Right lobe of liver (tissue), 6 donors: ENCODE data around the gene TECPR2. TPM values are rescaled to one million over a fixed set of nuclear protein-coding genes. Genes with fewer than 3 reads are reported as not detected.

Source experiments
- ATAC-seq, 4 donors: fragments of 200-7000 bp; cut with Tn5 transposase; one replicate each; pipeline ENCODE4 v1.9.1; 2020; ENCODE audit warnings: mild to moderate bottlenecking in 4 of 4, moderate library complexity in 4 of 4
- DNase-seq, 3 donors: peaks; one replicate each; pipeline ENCODE4 v3.0.0-alpha.2; 2020
- H3K27ac ChIP-seq, 3 donors: fragments of 200-600 bp; one replicate each; pipeline ENCODE4 v1.8.0; 2022
- H3K27me3 ChIP-seq, 2 donors: fragments of 200-600 bp; one replicate each; pipeline ENCODE4 v1.8.0; 2022
- H3K36me3 ChIP-seq, 4 donors: fragments of 200-600 bp; sonication (generic) in 1 of 4; one replicate each; pipeline versions ENCODE4 v1.5.1 to v1.8.0; 2017 to 2022; ENCODE audit warnings: control low read depth in 1 of 4
- H3K4me1 ChIP-seq, 4 donors: fragments of 200-600 bp; sonication (generic) in 1 of 4; one replicate each; pipeline versions ENCODE4 v1.5.1 to v1.8.0; 2017 to 2022; ENCODE audit warnings: control low read depth in 1 of 4
- H3K4me3 ChIP-seq, 3 donors: fragments of 200-600 bp; one replicate each; pipeline ENCODE4 v1.8.0; 2022
- H3K9me3 ChIP-seq, 4 donors: fragments of 200-600 bp; sonication (generic) in 1 of 4; one replicate each; pipeline versions ENCODE4 v1.5.1 to v1.8.0; 2017 to 2022; ENCODE audit warnings: control low read depth in 1 of 4
- CTCF ChIP-seq, 4 donors: fragments of 200-600 bp in 3 of 4; fragments of 450-650 bp in 1 of 4; IDR thresholded peaks; one replicate each; pipeline versions ENCODE4 v1.5.1 to v1.8.0; 2016 to 2022; ENCODE audit warnings: antibody characterized with exemption in 4 of 4, mild to moderate bottlenecking in 2 of 4
- POLR2A ChIP-seq: fragments of 450-650 bp; IDR thresholded peaks from one replicate; pipeline ENCODE4 v1.6.1; 2017; ENCODE audit warnings: antibody characterized with exemption, mild to moderate bottlenecking
- WGBS: methylation state at CpG from one replicate; pipeline ENCODE4 v1.1.6; 2018; ENCODE audit warnings: low coverage, low lambda C conversion rate; ENCODE audit not compliant: insufficient coverage; ENCODE audit errors: missing lambda C conversion rate; 5-methylcytosine and 5-hydroxymethylcytosine counted together
- intact Hi-C, 2 donors: fragments of 100-400 bp; cut with DNase I; formaldehyde crosslinking; loops; one replicate each; pipeline versions ENCODE4 v1.11.2 to v1.14.1; 2022
- total RNA-seq, 6 experiments: library from RNA; depleted of rRNA in 2 of 6; stranded (reverse); fragments of >200 nt in 2 of 6; fragmentation: NEBNext Ultra II Directional in 3 of 6; extraction: Animal tissue kit (Norgen Biotek cat#: 25700) in 3 of 6; gene quantifications; one replicate each; pipeline versions ENCODE4 v1.1.0 to v1.2.4, GENCODE V29; 2016 to 2023
- donor health status: DM: no; HTN: yes; CAD: no.
- donor health status: DM: no; HTN: no; CAD: no.
- donor health status: DM: no; HTN: no; CAD: no.
- donor health status: DM: no; HTN: yes; CAD: no.
- donor health status: DM: no; HTN: yes; CAD: no.

The TECPR2 gene
- total RNA-seq, 6 experiments from 2014 or later = 5.5 to 10.5 (median 9.4) TPM

GRCh38 chr14:102415671-102416070 is 52.9 kb downstream of the TECPR2 start:
- TF ChIP-seq POLR2A (no peak), CTCF (IDR thresholded peaks at IDR 0.05) (no peak)
- DNase-seq = no peak
- H3K27ac ChIP-seq = no peak overlapping the region
- no peak overlapping the region for H3K4me3 ChIP-seq
- H3K4me1 ChIP-seq = no peaks in the 10 kb centered on the region
- H3K36me3 ChIP-seq = peaks cover 0 to 8% (median under 1%) of the 10 kb centered on the region in 4 donors
- H3K27me3 ChIP-seq = no peaks in the 10 kb centered on the region
- no peak for ATAC-seq
- WGBS = 91% methylated on average over 7 of the region's 16 CpGs
- intact Hi-C loops = no loop called here
- H3K9me3 ChIP-seq = no peaks in the 10 kb centered on the region

GRCh38 chr14:102417001-102417431 is 54.3 kb downstream of the TECPR2 start:
- ATAC-seq (no peak), DNase-seq (no peak)
- intact Hi-C loops = no loop called here
- no peak overlapping the region for H3K27ac ChIP-seq
- TF ChIP-seq CTCF (IDR thresholded peaks at IDR 0.05) (no peak), POLR2A (no peak)
- peaks cover 0 to 8% (median under 1%) of the 10 kb centered on the region in 4 donors for H3K36me3 ChIP-seq
- no peaks in the 10 kb centered on the region for H3K9me3 ChIP-seq
- H3K27me3 ChIP-seq = no peaks in the 10 kb centered on the region
- no peak overlapping the region for H3K4me3 ChIP-seq
- 95% methylated on average over 8 of the region's 9 CpGs for WGBS
- H3K4me1 ChIP-seq = no peaks in the 10 kb centered on the region

- no peak for TF ChIP-seq POLR2A
- TF ChIP-seq CTCF (IDR thresholded peaks at IDR 0.05) = no peak
- Histone ChIP-seq H3K36me3 (peaks cover 0 to 8% (median under 1%) of the 10 kb centered on the region in 4 donors), H3K4me1 (no peaks in the 10 kb centered on the region), H3K9me3 (no peaks in the 10 kb centered on the region), H3K27me3 (no peaks in the 10 kb centered on the region), H3K4me3 (no peak overlapping the region), H3K27ac (no peak overlapping the region)
- ATAC-seq (no peak), DNase-seq (no peak)
- WGBS = 91% methylated on average over 7 of the region's 12 CpGs
- intact Hi-C loops = no loop called here
Observed at GRCh38 chr14:102417646-102418045, 54.9 kb downstream of the TECPR2 start.

- Histone ChIP-seq H3K36me3 (peaks cover 0 to 8% (median under 1%) of the 10 kb centered on the region in 4 donors), H3K9me3 (no peaks in the 10 kb centered on the region), H3K27me3 (no peaks in the 10 kb centered on the region), H3K4me3 (no peak overlapping the region), H3K27ac (no peak overlapping the region), H3K4me1 (no peaks in the 10 kb centered on the region)
- intact Hi-C loops = no loop called here
- no peak for DNase-seq
- TF ChIP-seq POLR2A (no peak), CTCF (IDR thresholded peaks at IDR 0.05) (no peak)
- ATAC-seq = peak in 1 of 4 donors; percentile 15
- 93% methylated on average over 4 of the region's 14 CpGs for WGBS
Observed at GRCh38 chr14:102418169-102418852, 55.6 kb downstream of the TECPR2 start.
